ENCODE results near the gene DEDD.

- TF ChIP-seq AFF4 (CRISPR knock-in tag; IDR thresholded peaks at IDR 0.05; ENCODE audit: borderline replicate concordance) (no peak), ZNF512 (CRISPR knock-in tag; IDR thresholded peaks at IDR 0.05; ENCODE audit: borderline replicate concordance) (no peak), HMGXB4 (CRISPR knock-in tag; IDR thresholded peaks at IDR 0.05) (no peak), TP53 (CRISPR knock-in tag; IDR thresholded peaks at IDR 0.05) (no peak), CTCF (IDR thresholded peaks at IDR 0.05) (no peak), ETV6 (CRISPR knock-in tag; IDR thresholded peaks at IDR 0.05) (no peak), GRHL2 (CRISPR knock-in tag; IDR thresholded peaks at IDR 0.05; ENCODE audit: insufficient replicate concordance, severe bottlenecking) (no peak)
Measured at GRCh38 chr1:161114556-161114955, 17.9 kb downstream of the DEDD start.

Data from WTC11 (cell line).